ENCODE data around the gene DAND5. TPM values are rescaled to one million over a fixed set of nuclear protein-coding genes. Genes with fewer than 3 reads are reported as not detected.
A peak's percentile ranks its signal among the peaks of the same experiment; 100 is the strongest.

The DAND5 gene
- total RNA-seq, 5 donors from 2014 or later (not counting 1 experiment from before 2014, with no cell fraction given), result not detected

DNA sequence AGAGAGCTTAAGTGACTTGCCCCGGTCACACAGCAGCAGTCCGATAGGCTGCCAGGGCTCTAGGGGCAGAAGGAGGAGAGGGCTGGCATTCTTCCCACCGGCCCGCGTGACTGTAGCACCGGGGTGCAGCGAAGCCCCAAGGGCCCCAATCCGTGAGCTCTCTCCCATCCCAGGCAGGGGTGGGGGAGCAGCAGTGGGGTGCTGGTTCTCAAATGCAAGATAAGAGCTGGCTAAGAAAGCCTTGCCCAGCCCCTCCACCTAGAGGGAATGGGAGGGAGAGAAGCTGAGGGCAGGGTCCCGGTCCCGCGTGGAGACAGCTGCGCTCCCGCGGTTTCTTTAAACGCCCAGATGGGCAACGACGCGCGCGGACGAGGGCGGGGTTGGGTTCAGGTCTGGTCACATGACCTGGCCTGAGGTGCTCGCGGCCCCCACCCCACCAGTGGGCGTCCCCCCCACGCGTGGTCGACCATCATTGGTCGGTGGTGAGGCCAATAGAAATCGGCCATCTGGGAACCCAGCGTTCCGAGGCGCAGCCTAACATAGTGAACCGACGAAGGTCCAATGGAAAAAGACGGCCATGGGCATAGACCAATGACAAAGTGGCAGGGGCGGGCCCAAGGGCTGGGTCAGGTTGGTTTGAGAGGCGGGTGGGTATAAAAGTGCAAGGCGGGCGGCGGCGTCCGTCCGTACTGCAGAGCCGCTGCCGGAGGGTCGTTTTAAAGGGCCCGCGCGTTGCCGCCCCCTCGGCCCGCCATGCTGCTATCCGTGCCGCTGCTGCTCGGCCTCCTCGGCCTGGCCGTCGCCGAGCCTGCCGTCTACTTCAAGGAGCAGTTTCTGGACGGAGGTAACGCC is 31.2 kb upstream of the DAND5 start, which contains the start of gene CALR:
Gene CALR (plus strand): TSS at position 683 of the 852 bp plus-strand sequence. CDS start 71 bp downstream, at position 754.
- H3K36me3 Mint-ChIP-seq, result peaks cover 30% of the 10 kb centered on the region

DNA sequence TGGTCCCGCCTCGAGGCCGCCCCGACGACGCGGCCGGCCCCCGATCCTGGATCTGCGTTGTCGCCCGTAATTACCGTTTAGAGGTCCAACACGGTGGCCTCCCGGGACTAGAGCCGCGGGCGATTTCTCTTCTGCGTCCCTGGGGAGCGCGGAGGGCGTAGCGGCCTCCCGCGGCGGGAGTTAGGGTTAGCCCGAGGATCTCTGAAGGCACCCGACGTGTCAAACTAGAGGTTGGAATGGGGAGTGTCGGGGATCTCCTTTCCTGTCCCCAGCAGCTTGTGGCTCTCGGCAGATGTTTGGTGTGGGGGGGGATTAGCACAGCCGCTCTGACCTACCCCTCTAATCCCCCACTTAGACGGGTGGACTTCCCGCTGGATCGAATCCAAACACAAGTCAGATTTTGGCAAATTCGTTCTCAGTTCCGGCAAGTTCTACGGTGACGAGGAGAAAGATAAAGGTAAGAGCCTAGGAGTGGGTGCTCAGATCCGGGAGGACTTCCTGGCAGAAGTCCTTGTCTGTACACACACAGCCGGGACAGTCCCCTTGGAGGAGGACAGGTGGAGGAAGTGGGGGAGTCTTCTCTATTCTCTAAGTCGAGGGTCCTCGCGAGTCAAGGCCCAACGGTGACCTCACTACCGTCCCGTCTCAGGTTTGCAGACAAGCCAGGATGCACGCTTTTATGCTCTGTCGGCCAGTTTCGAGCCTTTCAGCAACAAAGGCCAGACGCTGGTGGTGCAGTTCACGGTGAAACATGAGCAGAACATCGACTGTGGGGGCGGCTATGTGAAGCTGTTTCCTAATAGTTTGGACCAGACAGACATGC is 30.4 kb upstream of the DAND5 start:
- ATAC-seq (replicated peaks in 1 of 4) (peak; percentile 15 to 25 (median 18)), DNase-seq (peak in 20 of 35 experiments; percentile 8 to 61 (median 26))
- Mint-ChIP-seq H3K27me3 (no peaks in the 10 kb centered on the region), H3K4me3 (peak overlapping the region; percentile 98 to 99 (median 99)), H3K36me3 (peaks cover 36% of the 10 kb centered on the region), H3K4me1 (peaks cover 57 to 62% (median 60%) of the 10 kb centered on the region in 3 donors), H3K9me3 (no peaks in the 10 kb centered on the region), H3K27ac (peak overlapping the region; percentile 92 to 95)
- Histone ChIP-seq H3K27me3 (replicated peaks in 1 of 2; ENCODE audit: control insufficient read depth in 2 of 2, extremely low read depth in 1 of 2, insufficient read depth in 2 of 2, low read length in 1 of 2) (no peaks in the 10 kb centered on the region), H3K4me1 (ENCODE audit: control insufficient read depth in 1 of 2, extremely low read depth in 1 of 2, insufficient read depth in 2 of 2, low read length in 2 of 2) (peaks cover 27 to 72% of the 10 kb centered on the region in 2 experiments), H3K27ac (ENCODE audit: low read length) (peak overlapping the region; percentile 30), H3K9me3 (no peaks in the 10 kb centered on the region), H3K4me3 (ENCODE audit: control insufficient read depth in 1 of 2, extremely low read depth in 1 of 2, low read length in 1 of 2) (peak overlapping the region; percentile 82 to 94), H3K36me3 (ENCODE audit: control insufficient read depth in 2 of 2, extremely low read depth in 1 of 2, insufficient read depth in 1 of 2, low read length in 1 of 2) (peaks cover 11 to 46% of the 10 kb centered on the region in 2 donors)
- under 1% methylated on average over 37 of the region's 54 CpGs for WGBS (ENCODE audit: insufficient coverage)
- ChIA-PET POLR2A (no interaction called here), CTCF (no interaction called here)

More for the DNA sequence above, 31.2 kb upstream of the DAND5 start, which contains the start of gene CALR:
- Histone ChIP-seq H3K4me3 (ENCODE audit: control insufficient read depth in 1 of 2, extremely low read depth in 1 of 2, low read length in 1 of 2) (peak within 1 kb of the TSS; percentile 82 to 94), H3K27me3 (replicated peaks in 1 of 2; ENCODE audit: control insufficient read depth in 2 of 2, extremely low read depth in 1 of 2, insufficient read depth in 2 of 2, low read length in 1 of 2) (no peaks in the 10 kb centered on the region), H3K9me3 (no peaks in the 10 kb centered on the region), H3K4me1 (ENCODE audit: control insufficient read depth in 1 of 2, extremely low read depth in 1 of 2, insufficient read depth in 2 of 2, low read length in 2 of 2) (peaks cover 27 to 70% of the 10 kb centered on the region in 2 experiments), H3K36me3 (ENCODE audit: control insufficient read depth in 2 of 2, extremely low read depth in 1 of 2, insufficient read depth in 1 of 2, low read length in 1 of 2) (peaks cover 11 to 38% of the 10 kb centered on the region in 2 donors), H3K27ac (ENCODE audit: low read length) (peak within 1 kb of the TSS; percentile 30)
- DNase-seq (peak; percentile 96 to 100 (median 98)), ATAC-seq (replicated peaks in 1 of 4) (peak; percentile 88 to 91 (median 90))
- ChIA-PET POLR2A (interaction anchor here in 1 of 2 donors (0.6 kb wide), 1 partner anchor 1537 kb away, joined by 6 read pairs; no protein-coding TSS in a partner anchor), CTCF (interaction anchor here in 1 of 2 donors (0.6 to 1.1 kb wide), 3 partner anchors 10 to 53 kb away, joined by 3 to 9 read pairs (median 5); partner anchors contain the start of gene GCDH)
- peaks cover 57 to 63% (median 61%) of the 10 kb centered on the region in 3 donors for H3K4me1 Mint-ChIP-seq
- under 1% methylated on average over 62 of the region's 63 CpGs for WGBS (ENCODE audit: insufficient coverage)
- H3K27ac Mint-ChIP-seq, result peak within 1 kb of the TSS; percentile 92 to 95
- no peaks in the 10 kb centered on the region for H3K9me3 Mint-ChIP-seq
- H3K4me3 Mint-ChIP-seq, result peak within 1 kb of the TSS; percentile 98 to 99 (median 99)
- no peaks in the 10 kb centered on the region for H3K27me3 Mint-ChIP-seq

DNA sequence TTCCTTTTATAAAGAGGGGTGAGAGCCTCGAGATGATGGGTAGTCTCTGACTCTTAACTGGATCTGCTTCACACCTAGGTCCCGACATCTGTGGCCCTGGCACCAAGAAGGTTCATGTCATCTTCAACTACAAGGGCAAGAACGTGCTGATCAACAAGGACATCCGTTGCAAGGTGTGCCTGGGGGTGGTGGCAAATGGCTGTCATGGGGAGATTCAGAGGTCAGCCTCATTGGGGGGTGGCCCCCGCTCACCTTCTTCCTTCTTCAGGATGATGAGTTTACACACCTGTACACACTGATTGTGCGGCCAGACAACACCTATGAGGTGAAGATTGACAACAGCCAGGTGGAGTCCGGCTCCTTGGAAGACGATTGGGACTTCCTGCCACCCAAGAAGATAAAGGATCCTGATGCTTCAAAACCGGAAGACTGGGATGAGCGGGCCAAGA is 29.4 kb upstream of the DAND5 start:
- peaks cover 27 to 78% of the 10 kb centered on the region in 2 experiments for H3K4me1 ChIP-seq (ENCODE audit: control insufficient read depth in 1 of 2, extremely low read depth in 1 of 2, insufficient read depth in 2 of 2, low read length in 2 of 2)
- H3K27ac ChIP-seq (ENCODE audit: low read length), result peak overlapping the region; percentile 21
- 50% methylated on average over 3 of the region's 10 CpGs for WGBS (ENCODE audit: insufficient coverage)
- CTCF ChIA-PET, result no interaction called here
- H3K4me3 ChIP-seq (ENCODE audit: control insufficient read depth in 1 of 2, extremely low read depth in 1 of 2, low read length in 1 of 2), result peak overlapping the region; percentile 82 to 94
- peaks cover 11 to 56% of the 10 kb centered on the region in 2 donors for H3K36me3 ChIP-seq (ENCODE audit: control insufficient read depth in 2 of 2, extremely low read depth in 1 of 2, insufficient read depth in 1 of 2, low read length in 1 of 2)
- no peaks in the 10 kb centered on the region for H3K9me3 Mint-ChIP-seq
- H3K27ac Mint-ChIP-seq, result peak overlapping the region; percentile 92 to 95
- H3K27me3 ChIP-seq (replicated peaks in 1 of 2; ENCODE audit: control insufficient read depth in 2 of 2, extremely low read depth in 1 of 2, insufficient read depth in 2 of 2, low read length in 1 of 2), result no peaks in the 10 kb centered on the region
- H3K9me3 ChIP-seq, result no peaks in the 10 kb centered on the region
- peaks cover 64 to 65% (median 65%) of the 10 kb centered on the region in 3 donors for H3K4me1 Mint-ChIP-seq
- ATAC-seq (replicated peaks in 1 of 4) (no peak), DNase-seq (no peak)
- H3K4me3 Mint-ChIP-seq, result peak overlapping the region; percentile 98 to 99 (median 99)
- POLR2A ChIA-PET, result no interaction called here
- H3K27me3 Mint-ChIP-seq, result no peaks in the 10 kb centered on the region
- peaks cover 38% of the 10 kb centered on the region for H3K36me3 Mint-ChIP-seq

DNA sequence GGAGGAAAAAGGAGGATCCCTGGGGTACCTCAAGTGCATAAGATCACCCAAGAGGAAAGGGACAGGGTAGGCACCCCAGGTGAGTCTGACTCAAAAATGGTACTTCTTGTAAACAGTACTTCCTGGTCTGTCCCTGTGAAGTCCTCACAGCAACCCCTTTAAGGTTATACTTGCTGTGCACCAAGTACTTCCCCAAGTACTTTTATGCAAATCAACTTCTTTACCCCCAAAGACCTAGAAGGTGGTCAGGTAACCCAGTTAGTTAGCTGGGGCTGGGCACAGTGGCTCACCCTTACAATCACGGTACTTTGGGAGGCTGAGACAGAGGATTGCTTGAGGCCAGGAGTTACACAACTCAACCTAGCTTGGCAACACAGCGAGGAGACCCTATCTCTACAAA is 28.5 kb upstream of the DAND5 start:
- peaks cover 27 to 84% of the 10 kb centered on the region in 2 experiments for H3K4me1 ChIP-seq (ENCODE audit: control insufficient read depth in 1 of 2, extremely low read depth in 1 of 2, insufficient read depth in 2 of 2, low read length in 2 of 2)
- no peaks in the 10 kb centered on the region for H3K9me3 Mint-ChIP-seq
- POLR2A ChIA-PET, result interaction anchor here in 1 of 2 donors (0.6 kb wide), 1 partner anchor 760 kb away, joined by 5 read pairs; no protein-coding TSS in a partner anchor

DNA sequence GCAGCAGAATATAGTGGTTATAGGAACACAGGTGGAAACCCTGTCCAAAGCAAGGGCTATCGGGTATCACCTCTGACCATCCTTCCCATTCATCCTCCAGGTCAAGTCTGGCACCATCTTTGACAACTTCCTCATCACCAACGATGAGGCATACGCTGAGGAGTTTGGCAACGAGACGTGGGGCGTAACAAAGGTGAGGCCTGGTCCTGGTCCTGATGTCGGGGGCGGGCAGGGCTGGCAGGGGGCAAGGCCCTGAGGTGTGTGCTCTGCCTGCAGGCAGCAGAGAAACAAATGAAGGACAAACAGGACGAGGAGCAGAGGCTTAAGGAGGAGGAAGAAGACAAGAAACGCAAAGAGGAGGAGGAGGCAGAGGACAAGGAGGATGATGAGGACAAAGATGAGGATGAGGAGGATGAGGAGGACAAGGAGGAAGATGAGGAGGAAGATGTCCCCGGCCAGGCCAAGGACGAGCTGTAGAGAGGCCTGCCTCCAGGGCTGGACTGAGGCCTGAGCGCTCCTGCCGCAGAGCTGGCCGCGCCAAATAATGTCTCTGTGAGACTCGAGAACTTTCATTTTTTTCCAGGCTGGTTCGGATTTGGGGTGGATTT is 25.8 kb upstream of the DAND5 start:
- Histone ChIP-seq H3K4me1 (ENCODE audit: control insufficient read depth in 1 of 2, extremely low read depth in 1 of 2, insufficient read depth in 2 of 2, low read length in 2 of 2) (peaks cover 15 to 78% of the 10 kb centered on the region in 2 experiments), H3K4me3 (ENCODE audit: control insufficient read depth in 1 of 2, extremely low read depth in 1 of 2, low read length in 1 of 2) (no peak overlapping the region), H3K27me3 (replicated peaks in 1 of 2; ENCODE audit: control insufficient read depth in 2 of 2, extremely low read depth in 1 of 2, insufficient read depth in 2 of 2, low read length in 1 of 2) (no peaks in the 10 kb centered on the region), H3K9me3 (no peaks in the 10 kb centered on the region), H3K36me3 (ENCODE audit: control insufficient read depth in 2 of 2, extremely low read depth in 1 of 2, insufficient read depth in 1 of 2, low read length in 1 of 2) (peaks cover 11 to 69% of the 10 kb centered on the region in 2 donors), H3K27ac (ENCODE audit: low read length) (no peak overlapping the region)
- Mint-ChIP-seq H3K27ac (peak overlapping the region; percentile 61 to 76), H3K27me3 (no peaks in the 10 kb centered on the region), H3K4me3 (peak overlapping the region in 2 of 3 donors; percentile 29 to 32), H3K36me3 (peaks cover 46% of the 10 kb centered on the region), H3K4me1 (peaks cover 62 to 70% (median 68%) of the 10 kb centered on the region in 3 donors), H3K9me3 (no peaks in the 10 kb centered on the region)
- CTCF ChIA-PET, result interaction anchor here (0.6 to 0.7 kb wide), 3 partner anchors 18 to 262 kb away, joined by 4 to 9 read pairs (median 6); partner anchors contain the start of gene SYCE2 (in 1 of the 2)
- POLR2A ChIA-PET, result no interaction called here
- 83% methylated on average over 11 of the region's 18 CpGs for WGBS (ENCODE audit: insufficient coverage)
- no peak for DNase-seq
- ATAC-seq (replicated peaks in 1 of 4), result no peak

More for the DNA sequence above, 28.5 kb upstream of the DAND5 start:
- H3K27me3 ChIP-seq (replicated peaks in 1 of 2; ENCODE audit: control insufficient read depth in 2 of 2, extremely low read depth in 1 of 2, insufficient read depth in 2 of 2, low read length in 1 of 2), result no peaks in the 10 kb centered on the region
- Mint-ChIP-seq H3K27me3 (no peaks in the 10 kb centered on the region), H3K36me3 (peaks cover 38% of the 10 kb centered on the region), H3K4me3 (peak overlapping the region; percentile 39 to 99 (median 57)), H3K4me1 (peaks cover 71 to 73% (median 73%) of the 10 kb centered on the region in 3 donors), H3K27ac (peak overlapping the region; percentile 48 to 65)
- CTCF ChIA-PET, result no interaction called here
- no CpG with 5 or more reads among the region's 2 CpGs for WGBS (ENCODE audit: insufficient coverage)
- no peaks in the 10 kb centered on the region for H3K9me3 ChIP-seq
- no peak overlapping the region for H3K4me3 ChIP-seq (ENCODE audit: control insufficient read depth in 1 of 2, extremely low read depth in 1 of 2, low read length in 1 of 2)
- no peak for DNase-seq
- peaks cover 11 to 58% of the 10 kb centered on the region in 2 donors for H3K36me3 ChIP-seq (ENCODE audit: control insufficient read depth in 2 of 2, extremely low read depth in 1 of 2, insufficient read depth in 1 of 2, low read length in 1 of 2)
- no peak for ATAC-seq (replicated peaks in 1 of 4)
- H3K27ac ChIP-seq (ENCODE audit: low read length), result peak overlapping the region; percentile 16
